BLaER1 (cell line): ENCODE results near the gene RAB11A.

Source experiments
- H3K27ac ChIP-seq: shearing (Covaris generic); formaldehyde crosslinking; 2 replicates; pipeline ENCODE4 v1.8.1; 2022
- H3K27me3 ChIP-seq: shearing (Covaris generic); formaldehyde crosslinking; 2 replicates; pipeline ENCODE4 v1.8.1; 2022
- H3K36me3 ChIP-seq: shearing (Covaris generic); formaldehyde crosslinking; 2 replicates; pipeline ENCODE4 v1.8.1; 2022
- H3K4me1 ChIP-seq: shearing (Covaris generic); formaldehyde crosslinking; 2 replicates; pipeline ENCODE4 v1.8.1; 2022
- H3K4me2 ChIP-seq: shearing (Covaris generic); formaldehyde crosslinking; 2 replicates; pipeline ENCODE4 v1.8.1; 2022
- H3K4me3 ChIP-seq: shearing (Covaris generic); formaldehyde crosslinking; 2 replicates; pipeline ENCODE4 v1.8.1; 2022
- H3K9ac ChIP-seq: shearing (Covaris generic); formaldehyde crosslinking; 2 replicates; pipeline ENCODE4 v1.8.1; 2022
- H3K9me3 ChIP-seq: shearing (Covaris generic); formaldehyde crosslinking; 2 replicates; pipeline ENCODE4 v1.8.1; 2022
- H4K20me1 ChIP-seq: shearing (Covaris generic); formaldehyde crosslinking; 2 replicates; pipeline ENCODE4 v1.8.1; 2022
- Cebpa-rat ChIP-seq: shearing (Covaris generic); IDR thresholded peaks from 2 replicates; pipeline ENCODE4 v1.8.1; 2022

The RAB11A gene

DNA sequence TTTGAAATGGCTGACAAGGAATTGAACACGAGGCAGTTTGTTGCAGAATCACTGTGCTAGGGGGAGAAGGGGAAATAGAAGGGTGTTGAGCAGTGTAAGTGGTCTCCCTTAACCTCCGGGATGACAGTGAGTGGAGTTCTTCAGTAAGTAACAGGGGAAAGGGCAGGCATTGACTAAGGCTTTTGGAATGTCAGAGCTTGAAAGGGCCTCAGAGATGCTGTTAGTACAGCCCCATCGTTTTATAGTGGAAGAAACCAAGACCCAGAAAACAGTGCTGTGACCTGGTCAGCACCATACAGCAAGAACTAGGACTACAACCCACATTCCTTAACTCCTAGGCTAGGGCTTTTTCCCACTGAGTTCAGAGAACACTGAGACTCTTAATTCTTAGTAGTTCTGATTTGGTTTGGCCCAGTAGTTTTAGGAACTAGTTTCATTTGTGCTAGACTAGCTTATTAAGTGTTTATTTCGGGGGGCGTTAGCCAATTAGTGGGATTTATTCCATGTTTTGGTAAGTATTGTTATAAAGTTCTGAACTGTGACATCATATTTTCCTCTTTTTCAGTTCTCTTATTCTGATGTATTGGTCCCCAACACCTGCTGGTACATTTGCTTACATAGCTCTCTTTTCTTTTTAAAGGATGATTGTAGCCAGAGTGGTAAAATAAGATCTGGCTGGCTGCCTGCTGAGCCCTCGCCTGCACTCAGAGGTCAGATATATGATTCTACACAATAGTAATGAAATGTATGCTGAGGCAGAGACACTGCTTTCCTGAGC is 34.2 kb downstream of the RAB11A start:
- H3K9me3 ChIP-seq = no peaks in the 10 kb centered on the region
- H3K4me1 ChIP-seq = peaks cover 16% of the 10 kb centered on the region
- no peaks in the 10 kb centered on the region for H3K27me3 ChIP-seq
- H3K9ac ChIP-seq = no peak overlapping the region
- 0 out of 2 replicates have a peak, but pooled peaks cover 5% of the 10 kb centered on the region for H4K20me1 ChIP-seq
- H3K36me3 ChIP-seq = peaks cover 83% of the 10 kb centered on the region
- no peak overlapping the region for H3K4me2 ChIP-seq
- no peak overlapping the region for H3K27ac ChIP-seq
- TF ChIP-seq Cebpa-rat = no peak
- no peak overlapping the region for H3K4me3 ChIP-seq

DNA sequence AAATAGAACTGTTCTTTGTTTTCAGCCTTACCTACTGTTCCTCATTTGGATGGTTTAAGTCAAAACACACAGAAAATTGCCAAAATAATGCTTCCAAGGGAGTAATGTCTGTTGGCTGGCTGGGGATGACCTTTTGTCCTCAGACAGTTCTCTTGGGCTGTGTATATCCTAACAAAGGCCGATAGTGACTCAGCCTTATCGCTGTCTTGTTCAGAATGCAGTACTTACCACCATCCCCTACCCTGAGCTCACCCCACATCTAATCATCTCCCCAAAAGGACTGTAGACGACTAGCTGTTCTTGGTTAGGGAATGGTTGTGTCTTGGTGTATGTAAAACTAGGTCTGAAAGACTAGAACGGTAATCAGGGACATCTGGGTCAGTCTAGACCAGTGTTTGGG is 35.0 kb downstream of the RAB11A start:
- H3K27me3 ChIP-seq = no peaks in the 10 kb centered on the region
- H3K4me3 ChIP-seq = no peak overlapping the region
- H3K27ac ChIP-seq = no peak overlapping the region
- peaks cover 80% of the 10 kb centered on the region for H3K36me3 ChIP-seq
- TF ChIP-seq Cebpa-rat = no peak
- no peaks in the 10 kb centered on the region for H3K9me3 ChIP-seq
- H3K9ac ChIP-seq = no peak overlapping the region
- H4K20me1 ChIP-seq = 0 out of 2 replicates have a peak, but pooled peaks cover 5% of the 10 kb centered on the region
- H3K4me1 ChIP-seq = peaks cover 16% of the 10 kb centered on the region
- no peak overlapping the region for H3K4me2 ChIP-seq

DNA sequence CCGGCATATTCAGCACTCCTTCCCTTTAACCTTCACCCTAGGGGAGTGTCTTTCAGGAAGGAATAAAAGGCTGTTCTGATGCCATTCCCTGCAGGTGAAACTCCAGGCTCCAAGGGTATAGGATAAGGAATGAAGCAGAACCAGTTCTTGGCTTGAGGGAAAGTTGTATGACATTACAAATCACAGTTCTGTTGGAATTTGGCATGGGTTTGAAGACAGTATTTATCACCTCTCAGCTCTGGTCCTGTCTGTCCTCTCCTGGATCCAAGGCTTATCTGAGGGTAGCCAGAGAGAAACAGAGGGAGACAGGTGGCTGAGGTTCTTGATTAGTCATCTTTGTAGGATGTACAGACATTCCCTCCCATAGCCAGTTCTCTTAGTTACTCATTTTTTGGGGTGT is 37.1 kb downstream of the RAB11A start:
- H3K27ac ChIP-seq = no peak overlapping the region
- H3K4me1 ChIP-seq = peaks cover 16% of the 10 kb centered on the region
- no peak for TF ChIP-seq Cebpa-rat
- H3K27me3 ChIP-seq = no peaks in the 10 kb centered on the region
- peaks cover 78% of the 10 kb centered on the region for H3K36me3 ChIP-seq
- no peaks in the 10 kb centered on the region for H3K9me3 ChIP-seq
- no peak overlapping the region for H3K9ac ChIP-seq
- H3K4me3 ChIP-seq = no peak overlapping the region
- 0 out of 2 replicates have a peak, but pooled peaks cover 17% of the 10 kb centered on the region for H4K20me1 ChIP-seq
- no peak overlapping the region for H3K4me2 ChIP-seq

DNA sequence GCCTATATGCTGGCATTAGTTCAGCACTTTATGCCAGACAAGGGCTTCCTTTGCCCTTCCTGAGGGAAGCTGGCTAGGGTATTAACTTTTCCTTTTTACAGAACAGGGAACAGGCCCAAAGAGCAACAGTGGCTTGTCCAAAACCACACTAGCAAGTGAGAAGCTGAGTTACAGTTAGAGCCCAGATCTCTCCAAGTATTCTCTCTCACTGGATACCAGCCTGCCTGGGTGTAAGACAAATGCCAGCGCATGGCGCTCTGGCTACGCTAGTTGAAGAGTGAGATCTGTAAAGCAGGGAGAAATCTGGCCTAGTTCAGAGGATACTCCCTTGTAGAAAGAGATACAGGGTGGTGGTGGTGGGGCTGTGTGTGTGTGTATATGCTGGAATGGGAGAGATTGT is 38.4 kb downstream of the RAB11A start:
- no peak overlapping the region for H3K9ac ChIP-seq
- no peaks in the 10 kb centered on the region for H3K9me3 ChIP-seq
- H3K27me3 ChIP-seq = no peaks in the 10 kb centered on the region
- H3K4me3 ChIP-seq = no peak overlapping the region
- H4K20me1 ChIP-seq = peaks cover 22% of the 10 kb centered on the region
- TF ChIP-seq Cebpa-rat = no peak
- peaks cover 76% of the 10 kb centered on the region for H3K36me3 ChIP-seq
- no peak overlapping the region for H3K4me2 ChIP-seq
- peaks cover 5% of the 10 kb centered on the region for H3K4me1 ChIP-seq
- no peak overlapping the region for H3K27ac ChIP-seq

DNA sequence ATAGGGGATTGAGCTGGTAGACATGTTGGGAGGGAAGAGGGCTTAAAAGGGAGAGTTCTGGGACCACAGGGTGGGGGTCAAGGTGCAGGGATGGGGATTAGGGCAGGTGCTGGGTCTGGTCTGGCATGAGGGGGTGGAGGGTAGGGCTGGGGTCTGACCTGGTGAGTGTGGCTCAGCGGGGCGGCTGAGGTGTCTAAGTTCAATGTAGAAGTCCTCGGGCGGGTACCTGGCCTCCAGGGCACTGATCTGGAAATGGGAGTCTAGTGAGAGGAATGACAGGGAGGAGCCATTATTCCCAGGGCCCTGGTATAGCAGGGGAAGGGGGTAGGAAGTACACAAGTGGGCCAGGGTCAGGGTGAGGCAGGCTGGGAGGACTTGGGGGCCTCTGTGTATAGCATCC is 39.6 kb downstream of the RAB11A start:
- H3K36me3 ChIP-seq = peaks cover 65% of the 10 kb centered on the region
- no peak for TF ChIP-seq Cebpa-rat

DNA sequence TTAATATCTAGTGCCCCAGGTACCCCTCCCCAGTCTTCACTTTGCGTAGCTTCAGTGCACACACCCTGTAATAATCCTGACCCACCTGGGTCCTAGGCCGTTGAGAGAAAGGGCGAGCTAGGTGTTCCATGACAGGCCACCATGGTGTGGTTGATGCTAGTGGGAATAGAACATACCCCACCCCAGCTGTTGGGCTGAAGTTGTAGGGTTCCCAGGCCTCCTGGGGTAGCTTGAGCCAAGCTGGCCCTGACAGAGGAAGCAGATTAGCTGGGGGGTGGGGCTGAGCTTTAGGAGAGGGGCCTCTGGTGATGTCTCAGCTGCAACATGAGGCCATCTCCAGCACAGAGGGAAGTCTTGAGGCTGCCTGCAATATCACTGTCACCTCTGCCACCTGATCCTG is 40.5 kb downstream of the RAB11A start:
- H3K4me1 ChIP-seq = no peaks in the 10 kb centered on the region
- no peaks in the 10 kb centered on the region for H3K9me3 ChIP-seq
- H3K27ac ChIP-seq = no peak overlapping the region
- TF ChIP-seq Cebpa-rat = no peak
- H3K4me2 ChIP-seq = no peak overlapping the region
- H3K36me3 ChIP-seq = peaks cover 55% of the 10 kb centered on the region
- peaks cover 43% of the 10 kb centered on the region for H4K20me1 ChIP-seq
- H3K27me3 ChIP-seq = no peaks in the 10 kb centered on the region
- H3K4me3 ChIP-seq = no peak overlapping the region
- no peak overlapping the region for H3K9ac ChIP-seq

More for the DNA sequence above, 39.6 kb downstream of the RAB11A start:
- H3K9ac ChIP-seq = no peak overlapping the region
- H3K27ac ChIP-seq = no peak overlapping the region
- H3K9me3 ChIP-seq = no peaks in the 10 kb centered on the region
- no peak overlapping the region for H3K4me2 ChIP-seq
- no peaks in the 10 kb centered on the region for H3K27me3 ChIP-seq
- no peak overlapping the region for H3K4me3 ChIP-seq
- no peaks in the 10 kb centered on the region for H3K4me1 ChIP-seq
- H4K20me1 ChIP-seq = peaks cover 33% of the 10 kb centered on the region

DNA sequence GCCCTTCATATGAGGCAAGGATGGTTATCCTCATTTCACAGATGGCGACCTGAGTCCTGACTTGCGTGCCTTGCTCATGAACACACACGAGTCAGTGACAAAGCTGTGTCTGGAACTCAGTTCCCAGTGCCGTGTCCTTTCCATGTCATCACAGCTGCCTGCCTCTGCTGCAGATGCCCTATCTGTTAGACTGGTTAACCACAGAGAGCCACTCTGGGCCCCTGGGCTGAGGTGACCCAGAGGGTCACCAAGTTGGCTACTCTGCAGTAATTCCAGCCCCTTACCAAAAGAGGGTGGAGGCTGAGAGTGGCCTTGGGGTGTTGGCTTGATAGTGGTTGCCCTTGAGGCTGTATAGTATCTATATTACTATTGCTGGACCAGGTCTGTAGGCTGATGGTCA is 41.0 kb downstream of the RAB11A start:
- Histone ChIP-seq H3K9ac (no peak overlapping the region), H3K9me3 (no peaks in the 10 kb centered on the region), H4K20me1 (peaks cover 48% of the 10 kb centered on the region), H3K4me3 (no peak overlapping the region), H3K27ac (no peak overlapping the region), H3K4me1 (peaks cover 2% of the 10 kb centered on the region), H3K4me2 (no peak overlapping the region), H3K36me3 (peaks cover 50% of the 10 kb centered on the region), H3K27me3 (no peaks in the 10 kb centered on the region)
- TF ChIP-seq Cebpa-rat = no peak

DNA sequence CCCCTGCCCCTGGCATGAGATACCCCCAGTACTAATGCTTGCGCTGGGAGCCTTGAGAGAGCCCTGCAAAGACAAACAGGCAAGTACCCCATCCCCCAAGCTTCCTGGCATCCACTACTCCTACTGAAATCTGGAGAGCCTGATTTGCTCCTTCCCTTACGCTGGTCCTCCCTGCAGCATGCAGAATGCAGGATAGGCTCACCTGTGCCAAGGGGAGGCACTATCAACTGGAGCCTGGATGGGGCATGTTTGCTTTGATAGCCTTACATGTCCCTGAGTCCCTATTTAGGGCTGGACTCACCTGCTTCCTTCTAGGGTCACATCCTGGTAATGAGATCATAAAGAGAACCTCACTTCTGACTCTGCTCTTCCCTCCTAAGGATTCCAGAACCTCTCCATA is 42.9 kb downstream of the RAB11A start:
- Histone ChIP-seq H3K9ac (no peak overlapping the region), H3K9me3 (no peaks in the 10 kb centered on the region), H3K27ac (no peak overlapping the region), H3K4me1 (peaks cover 21% of the 10 kb centered on the region), H3K36me3 (peaks cover 33% of the 10 kb centered on the region), H3K4me2 (no peak overlapping the region), H3K4me3 (no peak overlapping the region), H3K27me3 (0 out of 2 replicates have a peak, but pooled peaks cover 4% of the 10 kb centered on the region), H4K20me1 (peaks cover 67% of the 10 kb centered on the region)
- no peak for TF ChIP-seq Cebpa-rat

DNA sequence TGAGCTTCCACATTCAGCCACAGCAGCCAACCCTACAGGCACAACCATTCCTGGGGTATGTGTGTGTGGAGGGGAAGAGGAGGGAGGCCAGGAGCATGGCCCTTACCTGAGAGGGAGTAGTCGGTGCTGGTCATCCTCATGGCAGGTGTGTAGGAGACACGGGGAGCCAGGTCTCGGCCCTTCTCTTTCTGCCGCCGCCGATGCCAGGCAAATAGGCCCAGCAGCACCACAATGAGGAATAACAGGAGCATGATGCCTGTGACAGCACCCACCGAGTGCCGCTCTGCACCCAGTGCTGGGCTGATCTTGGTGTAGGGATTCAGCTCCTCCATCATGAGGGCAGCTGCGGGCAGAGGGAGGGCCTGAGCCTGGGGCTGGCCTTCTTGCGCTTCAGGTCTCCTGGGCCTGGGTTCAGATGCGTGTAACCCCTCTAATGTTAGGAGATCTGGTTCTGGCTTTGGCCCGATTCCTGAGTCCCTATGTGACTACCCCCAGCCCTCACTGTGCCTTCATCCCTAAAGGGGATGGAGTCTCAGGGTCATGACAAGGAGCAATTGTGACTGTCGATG is 44.4 kb downstream of the RAB11A start:
- TF ChIP-seq Cebpa-rat = no peak
- Histone ChIP-seq H3K4me1 (peaks cover 36% of the 10 kb centered on the region), H3K4me2 (no peak overlapping the region), H4K20me1 (peaks cover 81% of the 10 kb centered on the region), H3K36me3 (peaks cover 23% of the 10 kb centered on the region; the same call in 1 of the 2 replicates), H3K27ac (no peak overlapping the region), H3K9me3 (no peaks in the 10 kb centered on the region), H3K4me3 (no peak overlapping the region), H3K9ac (no peak overlapping the region), H3K27me3 (0 out of 2 replicates have a peak, but pooled peaks cover 4% of the 10 kb centered on the region)

DNA sequence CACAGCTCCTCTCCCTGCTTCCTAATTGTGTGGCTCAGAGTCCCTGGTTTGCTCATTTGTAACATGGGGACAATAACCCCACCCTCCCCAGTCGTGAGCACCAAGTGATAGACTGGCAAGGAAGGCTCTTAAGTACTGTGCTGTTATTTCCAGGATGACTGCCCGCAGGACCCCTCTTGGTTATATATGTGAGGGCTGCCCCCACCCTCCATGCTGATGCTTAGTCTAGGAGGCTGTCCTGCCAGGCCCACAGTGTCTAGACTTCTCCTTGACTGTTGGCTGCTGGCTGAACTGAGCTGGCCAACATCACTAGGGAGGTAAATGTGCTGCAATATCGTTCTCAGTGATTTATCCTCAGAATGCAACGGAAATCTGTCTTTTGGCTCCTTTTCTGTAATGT is 45.1 kb downstream of the RAB11A start:
- Histone ChIP-seq H3K36me3 (peaks cover 20% of the 10 kb centered on the region; the same call in 1 of the 2 replicates), H4K20me1 (peaks cover 84% of the 10 kb centered on the region), H3K27me3 (0 out of 2 replicates have a peak, but pooled peaks cover 4% of the 10 kb centered on the region), H3K9me3 (no peaks in the 10 kb centered on the region), H3K4me3 (no peak overlapping the region), H3K9ac (no peak overlapping the region), H3K4me1 (peaks cover 40% of the 10 kb centered on the region), H3K27ac (no peak overlapping the region), H3K4me2 (no peak overlapping the region)
- TF ChIP-seq Cebpa-rat = no peak
